GM06990 (cell line): ENCODE measurements around the gene ZNF888.
"Not testable (repeated sequence)": the region's sequence is repeated elsewhere in the genome, so short reads cannot be mapped to it uniquely, and the experiment has no call there.

Source experiments
- DNase-seq: peaks from one replicate; pipeline ENCODE4 v3.0.0-alpha.2; 2011; ENCODE audit not compliant: insufficient read length; ENCODE audit errors: extremely low read depth
- H3K27me3 ChIP-seq: replicated peaks from 2 replicates; pipeline ENCODE4 v1.6.0; 2011; ENCODE audit warnings: low read length; ENCODE audit not compliant: control insufficient read depth, insufficient read depth
- H3K36me3 ChIP-seq: 2 replicates; pipeline ENCODE4 v1.5.1; 2011; ENCODE audit warnings: low read length; ENCODE audit not compliant: control insufficient read depth, insufficient read depth
- H3K4me3 ChIP-seq: replicated peaks from 2 replicates; pipeline ENCODE4 v1.5.1; 2011; ENCODE audit warnings: low read depth, mild to moderate bottlenecking, control low read depth, low read length
- TF ChIP-seq, protein P1 (sequence below): IDR thresholded peaks from 2 replicates; pipeline ENCODE4 v1.5.1; 2011; ENCODE audit warnings: low read length, control low read depth, mild to moderate bottlenecking, inconsistent platforms; ENCODE audit not compliant: insufficient read depth, poor library complexity, severe bottlenecking

Gene ZNF888

DNA sequence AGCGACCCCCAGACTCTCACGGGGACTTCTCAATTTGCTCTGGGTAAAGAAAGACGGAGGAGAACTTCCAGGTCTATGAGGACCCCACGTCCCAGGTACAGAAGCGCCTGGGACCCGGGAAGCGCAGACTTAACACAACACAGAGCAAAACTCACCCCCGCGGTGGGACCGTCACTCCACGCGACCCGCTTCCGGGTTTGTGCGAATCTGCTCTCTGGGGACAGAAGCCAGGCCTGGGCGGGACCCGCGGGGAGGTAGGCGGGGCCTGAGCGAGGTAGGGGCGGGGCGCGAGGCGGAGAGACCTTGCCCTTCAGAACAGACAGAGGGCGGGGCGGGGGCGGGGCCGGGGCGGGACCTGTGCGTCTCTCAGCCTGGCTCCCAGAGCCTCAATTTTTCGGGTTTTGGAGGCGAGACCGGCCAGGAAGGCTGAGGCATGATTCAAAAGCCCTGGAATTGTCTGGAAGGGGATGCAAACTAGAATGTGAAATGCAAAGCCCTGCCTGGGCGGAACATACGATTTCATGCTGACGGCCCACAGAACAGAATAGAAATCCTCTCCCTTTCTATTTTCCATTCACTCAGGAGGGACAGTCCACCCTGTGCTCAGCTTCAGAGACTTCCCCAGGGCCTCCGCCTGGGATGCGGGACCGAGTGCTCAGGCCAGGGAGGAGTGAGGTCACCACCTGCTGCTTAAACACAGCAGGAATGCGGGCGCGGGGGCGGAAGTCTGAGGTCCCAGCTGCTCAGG, 19.3 kb upstream of the ZNF888 start:
- Histone ChIP-seq H3K27me3 (no peaks in the 10 kb centered on the region), H3K4me3 (peak overlapping the region; percentile 91), H3K36me3 (no peaks in the 10 kb centered on the region)
- DNase-seq = peak; percentile 92
- TF ChIP-seq, protein P1, sequence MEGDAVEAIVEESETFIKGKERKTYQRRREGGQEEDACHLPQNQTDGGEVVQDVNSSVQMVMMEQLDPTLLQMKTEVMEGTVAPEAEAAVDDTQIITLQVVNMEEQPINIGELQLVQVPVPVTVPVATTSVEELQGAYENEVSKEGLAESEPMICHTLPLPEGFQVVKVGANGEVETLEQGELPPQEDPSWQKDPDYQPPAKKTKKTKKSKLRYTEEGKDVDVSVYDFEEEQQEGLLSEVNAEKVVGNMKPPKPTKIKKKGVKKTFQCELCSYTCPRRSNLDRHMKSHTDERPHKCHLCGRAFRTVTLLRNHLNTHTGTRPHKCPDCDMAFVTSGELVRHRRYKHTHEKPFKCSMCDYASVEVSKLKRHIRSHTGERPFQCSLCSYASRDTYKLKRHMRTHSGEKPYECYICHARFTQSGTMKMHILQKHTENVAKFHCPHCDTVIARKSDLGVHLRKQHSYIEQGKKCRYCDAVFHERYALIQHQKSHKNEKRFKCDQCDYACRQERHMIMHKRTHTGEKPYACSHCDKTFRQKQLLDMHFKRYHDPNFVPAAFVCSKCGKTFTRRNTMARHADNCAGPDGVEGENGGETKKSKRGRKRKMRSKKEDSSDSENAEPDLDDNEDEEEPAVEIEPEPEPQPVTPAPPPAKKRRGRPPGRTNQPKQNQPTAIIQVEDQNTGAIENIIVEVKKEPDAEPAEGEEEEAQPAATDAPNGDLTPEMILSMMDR = no peak

DNA sequence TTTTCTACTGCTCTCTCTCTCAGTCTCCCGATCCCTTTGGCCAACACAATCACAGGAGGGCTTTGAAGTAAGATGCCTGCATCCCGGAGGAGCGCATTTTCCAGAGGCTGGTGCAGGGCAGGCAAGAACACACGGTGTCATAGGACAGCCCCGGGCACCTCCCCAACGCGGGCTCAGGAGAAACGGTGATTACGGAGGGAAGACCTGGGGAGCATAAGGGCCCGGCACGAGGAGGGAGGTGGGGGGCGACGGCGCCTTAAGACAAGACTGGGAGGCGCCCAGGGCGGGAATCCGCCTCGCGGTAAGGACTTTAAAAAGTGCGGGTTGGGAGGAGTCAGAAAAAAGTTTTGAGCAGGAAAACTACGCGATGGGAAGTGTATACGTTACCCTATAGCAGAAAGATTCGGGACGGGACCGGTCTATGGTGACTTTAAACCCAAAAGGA, 18.7 kb upstream of the ZNF888 start:
- H3K36me3 ChIP-seq = peaks cover 5% of the 10 kb centered on the region
- H3K4me3 ChIP-seq = peak overlapping the region; percentile 91
- TF ChIP-seq, protein P1 = no peak
- H3K27me3 ChIP-seq = no peaks in the 10 kb centered on the region
- no peak for DNase-seq

- DNase-seq, H3K27me3 ChIP-seq, H3K36me3 ChIP-seq: not testable (repeated sequence)
- H3K4me3 ChIP-seq = peak overlapping the region; percentile 91
These were observed 18.3 kb upstream of the ZNF888 start for GRCh38 chr19:52941523-52941922.

DNA sequence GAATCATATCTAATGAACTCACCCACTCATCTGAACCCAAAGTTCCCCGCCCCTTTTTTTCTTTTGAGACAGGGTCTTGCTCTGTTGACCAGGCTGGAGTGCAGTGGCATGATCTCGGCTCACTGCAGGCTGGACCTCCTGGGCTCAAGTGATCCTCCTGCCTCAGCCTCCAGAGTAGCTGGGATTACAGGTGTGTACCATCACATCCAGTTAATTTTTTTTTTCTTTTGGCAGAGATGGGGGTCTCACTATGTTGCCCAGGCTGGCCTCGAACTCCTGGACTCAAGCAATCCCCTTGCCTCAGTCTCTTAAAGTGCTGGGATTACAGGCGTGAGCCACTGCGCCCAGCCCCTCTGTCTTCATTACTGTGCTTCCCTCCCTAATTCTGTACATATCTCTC, 17.7 kb upstream of the ZNF888 start:
- H3K36me3 ChIP-seq, DNase-seq, H3K27me3 ChIP-seq, H3K4me3 ChIP-seq: not testable (repeated sequence)

DNA sequence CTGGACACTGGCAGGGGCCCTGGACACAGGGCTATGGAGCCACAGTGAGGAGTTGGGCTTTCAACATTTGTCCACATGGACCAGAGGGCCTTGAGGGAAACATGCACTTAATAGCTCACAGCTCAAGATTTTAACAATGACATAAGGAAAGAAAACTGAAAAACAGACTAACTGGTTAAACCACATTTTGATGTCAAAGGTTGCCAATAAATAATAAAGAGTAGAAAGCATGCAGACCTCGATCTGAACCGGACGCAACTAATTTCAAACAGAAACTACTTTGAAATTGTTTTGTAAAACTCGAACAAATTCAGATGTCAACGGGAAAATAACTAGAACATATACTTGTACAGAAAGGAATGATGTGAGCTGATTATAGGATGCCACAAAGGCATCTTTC, 15.5 kb upstream of the ZNF888 start:
- Histone ChIP-seq H3K36me3 (peaks cover 5% of the 10 kb centered on the region), H3K27me3 (no peaks in the 10 kb centered on the region), H3K4me3 (no peak overlapping the region)
- DNase-seq = no peak
- TF ChIP-seq, protein P1 = no peak

- no peaks in the 10 kb centered on the region for H3K27me3 ChIP-seq
- no peak for DNase-seq
- no peak overlapping the region for H3K4me3 ChIP-seq
- peaks cover 5% of the 10 kb centered on the region for H3K36me3 ChIP-seq
- TF ChIP-seq, protein P1 = no peak
These were observed 13.7 kb upstream of the ZNF888 start for GRCh38 chr19:52936954-52937325.
